ENCODE results near the gene PMEPA1.

Gene PMEPA1

GRCh38 chr20:57609086-57609841 is 100.6 kb downstream of the PMEPA1 start:
- no peak for DNase-seq (ENCODE audit: low read depth)

DNA sequence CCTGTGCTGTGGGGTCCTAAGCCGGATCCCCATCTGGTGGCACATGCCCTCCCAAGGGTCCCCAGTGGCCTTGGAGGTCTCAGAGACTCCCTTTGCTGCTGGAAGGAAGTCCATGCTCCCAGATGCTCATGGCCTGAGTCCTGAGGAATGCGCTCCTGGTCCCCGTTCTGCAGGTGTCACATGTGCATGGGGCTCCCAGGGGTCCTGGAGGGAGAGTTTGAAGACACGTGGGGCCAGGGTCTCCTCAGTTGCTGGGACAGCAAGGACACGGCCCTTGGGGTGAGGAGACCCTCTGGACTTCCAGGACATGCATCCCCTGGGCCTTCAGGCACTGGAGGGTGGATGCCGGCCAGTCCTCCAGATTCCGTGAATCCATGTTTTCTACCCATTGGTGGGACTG is 101.3 kb downstream of the PMEPA1 start:
- no peak for DNase-seq (ENCODE audit: low read depth)

DNA sequence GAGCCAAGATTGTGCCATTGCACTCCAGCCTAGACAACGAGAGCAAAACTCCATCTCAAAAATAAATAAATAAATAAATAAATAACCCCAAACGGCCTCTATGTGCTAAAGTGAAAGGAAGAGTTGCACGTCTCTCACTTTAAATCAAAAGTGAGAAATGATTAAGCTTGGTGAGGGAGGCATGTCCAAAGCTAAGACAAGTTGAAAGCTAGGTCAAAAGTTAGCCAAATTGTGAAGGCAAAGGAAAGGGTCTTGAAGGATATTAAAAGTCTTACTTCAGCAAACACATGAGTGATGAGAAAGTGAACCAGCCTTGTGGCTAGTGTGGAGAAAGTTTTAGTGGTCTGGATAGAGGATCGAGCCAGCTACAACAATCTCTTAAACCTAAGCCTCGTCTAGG is 103.9 kb downstream of the PMEPA1 start:
- no peak for DNase-seq (ENCODE audit: low read depth)

DNA sequence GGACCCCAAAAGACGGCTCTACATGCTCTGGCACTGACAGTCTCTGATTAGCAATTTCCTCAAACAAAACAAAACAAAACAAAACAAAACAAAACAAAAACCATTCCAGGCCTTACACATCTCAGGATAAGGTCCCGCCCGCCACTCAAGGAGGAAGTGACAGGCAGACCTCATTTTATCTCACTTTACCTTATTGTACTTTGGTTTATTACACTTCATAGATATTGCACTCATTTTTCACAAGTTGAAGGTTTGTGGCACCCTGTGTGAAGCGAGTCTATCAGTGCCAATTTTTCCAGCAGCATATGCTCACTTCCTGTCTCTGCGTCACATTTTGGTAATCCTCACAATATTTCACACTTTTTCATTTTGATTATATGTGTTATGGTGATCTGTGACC is 104.8 kb downstream of the PMEPA1 start:
- no peak for DNase-seq (ENCODE audit: low read depth)

DNA sequence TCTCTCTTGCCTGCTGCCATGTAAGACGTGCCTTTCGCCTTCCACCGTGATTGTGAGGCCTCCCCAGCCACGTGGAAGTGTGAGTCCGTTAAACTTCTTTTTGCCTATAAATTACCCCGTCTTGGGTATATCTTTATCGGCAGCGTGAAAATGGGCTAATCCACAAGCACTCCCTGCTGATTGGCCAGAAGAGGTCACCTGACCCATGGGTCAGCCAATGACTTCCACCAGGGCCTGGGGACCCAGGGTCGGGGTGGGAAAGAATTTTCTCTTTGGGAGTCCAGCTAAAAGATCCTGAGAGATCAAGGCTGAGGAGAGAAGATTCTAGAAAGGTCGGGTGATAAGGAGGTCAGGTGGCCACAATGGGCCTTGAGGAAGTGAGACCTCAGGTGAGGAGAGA is 106.7 kb downstream of the PMEPA1 start:
- no peak for DNase-seq (ENCODE audit: low read depth)

- no peak for DNase-seq (ENCODE audit: low read depth)
Observed at GRCh38 chr20:57601737-57602136, 108.1 kb downstream of the PMEPA1 start.

GRCh38 chr20:57601211-57601570 is 108.6 kb downstream of the PMEPA1 start:
- no peak for DNase-seq (ENCODE audit: low read depth)

- no peak for DNase-seq (ENCODE audit: low read depth)
Observed at GRCh38 chr20:57600320-57601210, 109.2 kb downstream of the PMEPA1 start.

DNA sequence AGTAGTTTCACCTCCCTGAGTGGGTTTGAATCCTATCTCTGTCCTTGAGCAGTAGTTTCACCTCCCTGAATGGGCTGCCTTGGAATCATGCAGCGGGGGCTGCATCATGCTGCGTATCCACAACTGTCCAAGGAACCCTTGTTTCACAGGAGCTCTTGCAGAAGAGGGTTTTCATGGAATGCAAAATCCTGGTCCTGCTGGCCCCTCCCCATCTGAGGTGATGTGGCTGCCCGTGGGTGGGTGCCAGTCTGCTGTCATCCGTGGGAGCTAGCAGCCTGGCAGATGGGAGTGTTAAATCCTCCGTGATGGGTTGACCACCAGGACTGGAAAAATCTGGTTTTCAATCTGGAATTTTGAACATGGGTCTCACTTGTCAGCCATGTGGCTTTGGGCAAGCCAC is 111.3 kb downstream of the PMEPA1 start:
- no peak for DNase-seq (ENCODE audit: low read depth)
